Measurements from ENCODE around the gene TOP3B. TPM values are rescaled to one million over a fixed set of nuclear protein-coding genes. Genes with fewer than 3 reads are reported as not detected.

The TOP3B gene
- total RNA-seq, 1 donor from 2014 or later, result 53.9 TPM

- Histone ChIP-seq H3K4me3 (no peak overlapping the region), H3K27me3 (peaks cover under 1% of the 10 kb centered on the region), H4K20me1 (ENCODE audit: low read depth) (no peaks in the 10 kb centered on the region), H3F3A (ENCODE audit: low read depth) (no peaks in the 10 kb centered on the region), H2AFZ (replicated peaks) (no peak overlapping the region), H3K27ac (no peak overlapping the region), H3K9me3 (ENCODE audit: low read depth) (no peaks in the 10 kb centered on the region), H3K4me2 (no peak overlapping the region), H3K4me1 (no peaks in the 10 kb centered on the region), H3K36me3 (no peaks in the 10 kb centered on the region), H3K79me2 (ENCODE audit: low read depth) (no peaks in the 10 kb centered on the region), H3K9ac (no peak overlapping the region)
- peaks cover 11% of the 10 kb centered on the region for H3K36me3 Mint-ChIP-seq
- no peak overlapping the region for H3K4me3 Mint-ChIP-seq
- H3K27ac Mint-ChIP-seq, result no peak overlapping the region
- H3K4me1 Mint-ChIP-seq, result no peaks in the 10 kb centered on the region
- TF ChIP-seq, protein P1, sequence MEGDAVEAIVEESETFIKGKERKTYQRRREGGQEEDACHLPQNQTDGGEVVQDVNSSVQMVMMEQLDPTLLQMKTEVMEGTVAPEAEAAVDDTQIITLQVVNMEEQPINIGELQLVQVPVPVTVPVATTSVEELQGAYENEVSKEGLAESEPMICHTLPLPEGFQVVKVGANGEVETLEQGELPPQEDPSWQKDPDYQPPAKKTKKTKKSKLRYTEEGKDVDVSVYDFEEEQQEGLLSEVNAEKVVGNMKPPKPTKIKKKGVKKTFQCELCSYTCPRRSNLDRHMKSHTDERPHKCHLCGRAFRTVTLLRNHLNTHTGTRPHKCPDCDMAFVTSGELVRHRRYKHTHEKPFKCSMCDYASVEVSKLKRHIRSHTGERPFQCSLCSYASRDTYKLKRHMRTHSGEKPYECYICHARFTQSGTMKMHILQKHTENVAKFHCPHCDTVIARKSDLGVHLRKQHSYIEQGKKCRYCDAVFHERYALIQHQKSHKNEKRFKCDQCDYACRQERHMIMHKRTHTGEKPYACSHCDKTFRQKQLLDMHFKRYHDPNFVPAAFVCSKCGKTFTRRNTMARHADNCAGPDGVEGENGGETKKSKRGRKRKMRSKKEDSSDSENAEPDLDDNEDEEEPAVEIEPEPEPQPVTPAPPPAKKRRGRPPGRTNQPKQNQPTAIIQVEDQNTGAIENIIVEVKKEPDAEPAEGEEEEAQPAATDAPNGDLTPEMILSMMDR (IDR thresholded peaks at IDR 0.05), result no peak
- TF ChIP-seq EZH2phosphoT487 (IDR thresholded peaks at IDR 0.05) (no peak), EZH2 (IDR thresholded peaks at IDR 0.05) (no peak)
- H3K27me3 Mint-ChIP-seq (ENCODE audit: insufficient read depth, low read depth), result peaks cover 2% of the 10 kb centered on the region
- H3K9me3 Mint-ChIP-seq, result no peaks in the 10 kb centered on the region
- no peak for DNase-seq (ENCODE audit: low spot score)
Observed at GRCh38 chr22:21958360-21959273, 24.0 kb downstream of the TOP3B start.

DNA sequence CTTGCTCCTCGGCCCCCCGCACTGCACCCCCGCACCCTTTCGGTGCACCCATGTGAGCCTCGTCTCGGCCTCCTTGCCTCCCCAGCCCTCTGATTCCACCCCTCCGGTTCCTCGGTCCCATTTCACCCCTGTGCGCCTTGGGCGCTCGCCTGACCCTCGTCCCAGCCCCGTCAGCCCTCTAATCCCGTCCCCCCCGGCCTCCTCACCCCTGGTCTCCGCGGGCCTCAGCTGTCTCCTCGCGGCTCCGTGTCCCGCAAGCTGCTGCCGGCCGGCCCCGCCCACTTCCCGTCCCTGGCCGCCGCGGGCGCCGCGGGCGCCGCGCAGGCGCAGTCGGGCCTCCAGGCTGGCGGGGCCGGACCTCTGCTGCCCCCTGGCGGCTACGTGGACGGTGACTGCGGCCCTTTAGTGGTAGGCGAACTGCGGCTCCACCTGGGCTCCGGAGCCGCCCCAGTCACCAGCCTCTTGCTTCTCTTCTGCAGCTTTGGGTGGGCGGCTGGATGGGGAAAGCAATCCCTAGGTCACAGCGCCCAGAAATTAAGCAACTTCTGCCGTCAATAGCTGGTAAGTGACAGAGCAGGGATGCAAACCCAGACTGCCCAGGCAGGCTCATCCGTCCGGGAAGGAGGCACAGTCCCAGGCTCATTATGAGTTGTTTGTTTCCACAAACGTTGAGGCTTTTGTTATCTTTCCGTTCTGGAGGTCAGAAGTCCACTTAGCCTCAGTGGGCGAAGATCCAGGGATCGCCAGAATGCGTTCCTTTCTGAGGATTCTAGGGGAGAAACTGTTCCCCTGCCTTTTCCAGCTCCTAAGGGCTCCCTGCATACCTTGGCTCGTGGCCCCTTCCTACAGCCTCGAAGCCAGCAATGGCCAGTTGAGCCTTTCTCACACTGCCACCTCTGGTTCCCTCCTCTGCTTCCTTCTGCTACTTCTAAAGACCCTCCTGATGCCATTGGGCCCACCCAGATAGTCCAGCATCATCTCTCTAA is 29.7 kb downstream of the TOP3B start, which contains the start of gene PPM1F:
TSS of gene PPM1F (minus strand) at position 263 of the 986 bp plus-strand sequence. CDS start 6,800 bp downstream, outside the sequence.
- no peaks in the 10 kb centered on the region for H3K79me2 ChIP-seq (ENCODE audit: low read depth)
- H4K20me1 ChIP-seq (ENCODE audit: low read depth), result peaks cover 7% of the 10 kb centered on the region
- peak within 1 kb of the TSS; percentile 95 for H2AFZ ChIP-seq (replicated peaks)
- peaks cover 19% of the 10 kb centered on the region for H3K4me1 Mint-ChIP-seq
- H3K36me3 ChIP-seq, result no peaks in the 10 kb centered on the region
- peak within 1 kb of the TSS; percentile 27 for H3K27ac Mint-ChIP-seq
- H3K4me1 ChIP-seq, result peaks cover 4% of the 10 kb centered on the region
- peak within 1 kb of the TSS; percentile 43 for H3K9ac ChIP-seq
- no peak within 1 kb of the TSS for H3K27ac ChIP-seq
- H3K9me3 Mint-ChIP-seq, result no peaks in the 10 kb centered on the region
- peak within 1 kb of the TSS; percentile 76 for H3K4me3 ChIP-seq
- H3F3A ChIP-seq (ENCODE audit: low read depth), result peaks cover 5% of the 10 kb centered on the region
- no peaks in the 10 kb centered on the region for H3K27me3 Mint-ChIP-seq (ENCODE audit: insufficient read depth, low read depth)
- no peaks in the 10 kb centered on the region for H3K36me3 Mint-ChIP-seq
- DNase-seq (ENCODE audit: low spot score), result peak; percentile 95
- H3K27me3 ChIP-seq, result peaks cover 19% of the 10 kb centered on the region
- H3K9me3 ChIP-seq (ENCODE audit: low read depth), result no peaks in the 10 kb centered on the region
- H3K4me2 ChIP-seq, result peak within 1 kb of the TSS; percentile 98
- TF ChIP-seq EZH2 (IDR thresholded peaks at IDR 0.05) (peak; percentile 50), EZH2phosphoT487 (IDR thresholded peaks at IDR 0.05) (no peak)
- TF ChIP-seq, protein P1 (IDR thresholded peaks at IDR 0.05), result peak; percentile 93
- H3K4me3 Mint-ChIP-seq, result peak within 1 kb of the TSS; percentile 89

- Histone ChIP-seq H3K4me1 (peaks cover 10% of the 10 kb centered on the region), H3K27me3 (peaks cover 19% of the 10 kb centered on the region), H3K9ac (peak overlapping the region; percentile 43), H3K9me3 (ENCODE audit: low read depth) (no peaks in the 10 kb centered on the region), H3K36me3 (no peaks in the 10 kb centered on the region), H3K4me2 (peak overlapping the region; percentile 98), H3F3A (ENCODE audit: low read depth) (peaks cover 9% of the 10 kb centered on the region), H2AFZ (replicated peaks) (peak overlapping the region; percentile 95), H3K27ac (no peak overlapping the region), H3K4me3 (peak overlapping the region; percentile 76), H3K79me2 (ENCODE audit: low read depth) (no peaks in the 10 kb centered on the region), H4K20me1 (ENCODE audit: low read depth) (peaks cover 9% of the 10 kb centered on the region)
- peak overlapping the region; percentile 89 for H3K4me3 Mint-ChIP-seq
- peaks cover 28% of the 10 kb centered on the region for H3K4me1 Mint-ChIP-seq
- no peaks in the 10 kb centered on the region for H3K36me3 Mint-ChIP-seq
- TF ChIP-seq, protein P1 (IDR thresholded peaks at IDR 0.05), result no peak
- no peak for TF ChIP-seq EZH2phosphoT487 (IDR thresholded peaks at IDR 0.05)
- TF ChIP-seq EZH2 (IDR thresholded peaks at IDR 0.05), result no peak
- H3K27me3 Mint-ChIP-seq (ENCODE audit: insufficient read depth, low read depth), result no peaks in the 10 kb centered on the region
- H3K27ac Mint-ChIP-seq, result no peak overlapping the region
- no peaks in the 10 kb centered on the region for H3K9me3 Mint-ChIP-seq
- peak; percentile 69 for DNase-seq (ENCODE audit: low spot score)
Observed at GRCh38 chr22:21951931-21952465, 30.6 kb downstream of the TOP3B start.

Data from neural progenitor cell (in vitro differentiated cells).